C4-2B (cell line): ENCODE data around the gene CFAP45.

Experiments used
- ZFX ChIP-seq: fragments of 450-650 bp; IDR thresholded peaks from 2 replicates; pipeline ENCODE4 v1.6.1; 2017
- TF ChIP-seq, protein P1 (sequence below): fragments of 450-650 bp; conservative IDR thresholded peaks from 2 replicates; pipeline ENCODE4 v1.5.1; 2017; ENCODE audit warnings: mild to moderate bottlenecking

DNA sequence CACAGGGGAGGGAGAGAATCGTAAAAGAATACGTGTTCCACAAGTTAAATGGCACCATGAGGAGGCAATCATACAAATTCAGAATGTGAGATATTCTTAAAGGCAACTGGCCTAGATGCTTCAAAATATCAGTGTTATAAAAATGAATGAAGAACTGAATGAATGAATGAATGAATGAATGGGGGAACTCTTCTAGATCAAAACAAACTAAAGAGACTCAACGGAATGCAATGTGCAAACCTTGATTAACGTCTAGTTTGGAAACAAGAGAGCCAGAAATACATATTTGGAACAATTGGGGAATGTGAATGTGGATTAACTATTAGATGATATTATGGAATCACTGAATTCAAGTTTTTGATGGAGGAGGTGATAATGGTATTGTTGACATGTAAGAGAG lies 16.8 kb downstream of the CFAP45 start:
- TF ChIP-seq, protein P1, sequence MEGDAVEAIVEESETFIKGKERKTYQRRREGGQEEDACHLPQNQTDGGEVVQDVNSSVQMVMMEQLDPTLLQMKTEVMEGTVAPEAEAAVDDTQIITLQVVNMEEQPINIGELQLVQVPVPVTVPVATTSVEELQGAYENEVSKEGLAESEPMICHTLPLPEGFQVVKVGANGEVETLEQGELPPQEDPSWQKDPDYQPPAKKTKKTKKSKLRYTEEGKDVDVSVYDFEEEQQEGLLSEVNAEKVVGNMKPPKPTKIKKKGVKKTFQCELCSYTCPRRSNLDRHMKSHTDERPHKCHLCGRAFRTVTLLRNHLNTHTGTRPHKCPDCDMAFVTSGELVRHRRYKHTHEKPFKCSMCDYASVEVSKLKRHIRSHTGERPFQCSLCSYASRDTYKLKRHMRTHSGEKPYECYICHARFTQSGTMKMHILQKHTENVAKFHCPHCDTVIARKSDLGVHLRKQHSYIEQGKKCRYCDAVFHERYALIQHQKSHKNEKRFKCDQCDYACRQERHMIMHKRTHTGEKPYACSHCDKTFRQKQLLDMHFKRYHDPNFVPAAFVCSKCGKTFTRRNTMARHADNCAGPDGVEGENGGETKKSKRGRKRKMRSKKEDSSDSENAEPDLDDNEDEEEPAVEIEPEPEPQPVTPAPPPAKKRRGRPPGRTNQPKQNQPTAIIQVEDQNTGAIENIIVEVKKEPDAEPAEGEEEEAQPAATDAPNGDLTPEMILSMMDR = no peak
- TF ChIP-seq ZFX = no peak
